ENCODE results near the gene SIX5.
A peak's percentile ranks its signal among the peaks of the same experiment; 100 is the strongest.

SIX5 gene

DNA sequence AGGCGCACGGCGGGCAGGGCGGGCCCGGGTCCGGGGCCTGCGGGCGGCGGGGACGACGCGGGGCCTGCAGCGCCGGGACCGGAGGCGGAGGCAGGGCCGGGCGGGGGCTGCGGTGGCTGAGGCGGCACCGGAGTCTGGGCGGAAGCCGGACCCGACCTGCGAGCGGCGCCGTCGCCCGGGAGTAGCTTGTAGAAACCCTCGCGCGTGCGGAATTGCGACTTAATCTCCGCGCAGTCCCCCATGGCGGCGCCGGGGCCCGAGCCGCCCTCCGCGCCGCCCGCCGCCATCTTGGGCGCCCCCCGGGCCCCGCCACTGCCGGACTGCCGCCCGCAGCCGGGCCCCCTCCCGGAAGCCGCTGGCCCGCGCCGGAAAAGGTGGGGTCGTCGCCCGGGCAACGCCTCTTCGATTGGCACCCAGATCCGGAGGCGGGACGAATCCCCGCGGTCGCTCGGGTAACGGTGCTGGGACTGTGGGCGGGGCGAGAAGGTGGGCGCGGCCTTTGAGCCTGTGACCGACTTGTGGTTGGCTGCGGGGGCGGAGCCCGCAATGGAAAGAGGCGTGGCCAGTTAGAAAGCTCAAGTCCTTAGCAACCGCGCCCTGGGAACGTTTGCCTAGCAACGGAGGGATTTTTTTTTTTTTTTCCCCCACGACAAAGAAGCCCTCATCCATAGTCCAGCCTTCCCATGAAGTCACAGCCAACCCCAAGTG lies 23.6 kb upstream of the SIX5 start, which contains the start of gene DMWD:
Gene DMWD, minus strand, starts transcription at position 376 of the 708 bp plus-strand sequence. Its CDS starts 89 bp downstream, at position 287.
- peak; percentile 99 for DNase-seq (ENCODE audit: low read depth, low spot score)

GRCh38 chr19:45791744-45792469 lies 22.9 kb upstream of the SIX5 start:
- no peak for DNase-seq (ENCODE audit: low read depth, low spot score)

- DNase-seq (ENCODE audit: low read depth, low spot score): no peak
Measured at GRCh38 chr19:45790942-45791341, 21.9 kb upstream of the SIX5 start.

DNA sequence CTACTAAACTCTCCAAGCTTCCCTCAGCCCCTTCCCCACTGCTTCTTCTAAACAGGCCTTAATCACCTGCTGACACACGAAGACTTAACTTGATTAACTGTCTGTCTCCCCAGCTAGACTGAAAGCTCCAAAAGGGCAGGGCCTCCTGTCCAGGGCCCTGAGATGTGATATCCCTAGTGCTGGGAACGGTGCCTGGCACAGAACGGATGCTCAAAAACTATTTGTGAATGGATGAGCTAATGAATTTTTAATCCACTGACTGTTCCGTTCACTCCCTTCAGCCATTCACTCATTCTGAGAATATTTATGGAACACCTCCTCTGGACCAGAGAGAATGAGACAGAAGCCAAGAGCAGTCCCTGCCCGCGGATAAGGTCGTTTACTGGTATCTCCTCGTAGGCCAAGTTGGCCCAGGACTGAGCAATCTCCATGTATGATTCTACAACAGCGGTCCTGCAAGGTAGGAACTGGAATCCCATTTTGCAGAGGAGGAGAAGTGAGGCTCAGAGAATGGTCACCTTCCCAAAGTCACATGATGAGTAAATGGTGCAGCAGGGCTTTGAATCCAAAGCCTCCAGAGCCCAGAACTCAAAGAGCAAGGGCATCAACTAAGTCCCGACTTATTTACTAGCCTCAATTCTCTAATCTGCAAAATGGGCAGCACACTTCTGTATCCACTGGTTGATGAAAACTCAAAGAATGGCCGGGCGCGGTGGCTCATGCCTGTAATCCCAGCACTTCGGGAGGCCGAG lies 20.2 kb upstream of the SIX5 start:
- DNase-seq (ENCODE audit: low read depth, low spot score): no peak

- no peak for DNase-seq (ENCODE audit: low read depth, low spot score)
Measured at GRCh38 chr19:45786533-45786894, 17.5 kb upstream of the SIX5 start.

DNA sequence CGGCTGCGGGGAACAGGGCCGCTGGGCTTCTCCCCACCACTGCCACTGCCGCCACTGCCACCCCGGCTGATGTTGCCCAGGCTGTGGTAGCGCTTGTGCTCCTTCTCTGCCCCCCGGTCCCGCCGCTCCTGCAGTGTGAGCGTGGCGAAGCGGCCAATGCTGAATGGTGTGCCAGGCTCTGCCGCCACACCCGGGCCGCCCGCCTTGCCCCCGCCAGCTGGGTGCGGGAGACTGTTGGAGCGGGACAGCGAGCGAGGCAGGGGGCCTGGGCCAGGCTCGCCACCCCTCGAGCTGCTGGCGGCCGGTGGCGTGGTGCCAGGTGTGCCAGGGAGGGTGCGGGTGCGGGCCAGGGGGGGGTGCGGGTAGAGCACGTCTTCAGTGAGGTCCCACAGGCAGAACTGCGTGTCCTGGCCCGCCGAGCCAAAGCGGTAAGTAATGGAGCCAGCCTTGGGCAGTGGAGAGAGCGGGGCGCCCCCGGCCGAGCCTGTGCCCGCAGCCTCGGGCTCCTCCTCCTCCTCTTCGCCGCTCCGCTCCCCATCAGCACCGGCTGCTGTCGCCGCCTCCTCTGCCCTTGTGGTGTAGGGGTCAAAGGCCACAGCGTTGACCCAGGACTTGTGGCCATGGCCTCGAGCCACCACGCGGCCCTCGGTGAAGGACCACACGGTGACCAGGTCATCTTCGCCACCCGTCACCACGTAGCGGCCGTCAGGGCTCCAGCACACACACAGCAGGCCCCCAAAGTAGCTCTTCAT lies 16.9 kb upstream of the SIX5 start:
- no peak for DNase-seq (ENCODE audit: low read depth, low spot score)

- DNase-seq (ENCODE audit: low read depth, low spot score): no peak
Measured at GRCh38 chr19:45785097-45785496, 16.0 kb upstream of the SIX5 start.

DNA sequence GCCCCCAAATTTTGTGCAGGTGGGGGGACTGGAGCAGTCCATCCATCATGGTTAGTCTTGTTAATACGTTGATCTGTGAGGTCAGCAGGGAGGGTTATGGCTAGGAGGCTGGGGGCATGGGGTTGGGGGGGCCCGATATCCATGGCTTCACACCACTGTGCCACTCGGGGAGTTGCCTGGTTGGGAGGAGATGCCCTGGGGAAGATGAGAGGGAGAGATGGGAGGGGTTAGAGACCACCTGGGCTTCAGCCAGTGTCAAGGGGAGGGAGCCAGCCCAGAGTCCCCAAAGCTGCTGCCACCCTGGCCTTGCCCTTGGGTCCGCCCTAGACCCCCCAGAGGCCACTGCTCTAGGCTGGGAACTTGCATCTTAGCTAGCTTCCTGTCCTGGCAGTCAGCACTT lies 15.0 kb upstream of the SIX5 start:
- DNase-seq (ENCODE audit: low read depth, low spot score): no peak

GRCh38 chr19:45782820-45783785 lies 14.1 kb upstream of the SIX5 start:
- no peak for DNase-seq (ENCODE audit: low read depth, low spot score)

- DNase-seq (ENCODE audit: low read depth, low spot score): no peak
Measured at GRCh38 chr19:45782162-45782691, 13.2 kb upstream of the SIX5 start, which contains the start of gene DMPK. TSS of gene DMPK (minus strand) at chr19:45782490. CDS start at chr19:45782352, 138 bp downstream.

- no peak for DNase-seq (ENCODE audit: low read depth, low spot score)
Measured at GRCh38 chr19:45781214-45782161, 12.4 kb upstream of the SIX5 start.

DNA sequence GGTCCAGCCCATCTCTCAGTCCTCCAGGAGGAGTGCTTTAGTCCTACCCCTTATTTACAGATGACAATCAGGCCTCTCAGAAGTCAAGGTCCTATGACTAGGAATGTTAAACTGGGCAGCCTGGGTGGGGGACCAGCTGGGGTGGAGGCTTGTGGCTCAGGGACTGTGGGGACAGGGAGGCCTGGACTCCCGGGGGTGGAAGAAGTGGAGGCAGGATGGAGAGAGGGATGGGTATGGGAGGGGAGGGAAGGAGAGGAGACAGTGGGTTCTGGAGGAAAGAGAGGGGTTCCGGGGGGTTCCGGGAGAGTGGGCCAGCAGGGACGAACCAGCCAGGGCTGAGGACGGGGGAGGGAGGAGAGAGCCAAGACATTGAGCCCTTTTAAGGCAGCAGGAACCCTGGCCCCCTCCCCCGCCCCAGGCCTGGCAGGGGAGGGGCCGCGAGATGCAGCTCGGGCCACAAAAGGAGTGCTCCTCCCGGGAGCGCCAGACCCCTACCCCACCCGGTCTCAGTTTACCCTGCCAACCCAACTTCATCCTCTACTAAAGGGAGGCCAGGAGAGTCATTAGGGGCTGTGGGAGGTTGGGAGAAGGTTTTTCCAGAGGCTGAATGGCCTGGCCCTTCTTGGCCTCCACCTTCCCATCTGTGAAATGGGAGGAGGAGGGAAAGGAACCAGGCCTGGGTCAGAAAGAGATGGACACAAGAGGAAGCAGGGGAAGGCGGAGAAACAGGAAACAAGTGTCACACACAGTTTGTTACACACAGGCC lies 11.6 kb upstream of the SIX5 start:
- no peak for DNase-seq (ENCODE audit: low read depth, low spot score)

- no peak for DNase-seq (ENCODE audit: low read depth, low spot score)
Measured at GRCh38 chr19:45780146-45780447, 11.0 kb upstream of the SIX5 start.

GRCh38 chr19:45779231-45780145 lies 10.4 kb upstream of the SIX5 start:
- peak; percentile 64 for DNase-seq (ENCODE audit: low read depth, low spot score)

- no peak for DNase-seq (ENCODE audit: low read depth, low spot score)
Measured at GRCh38 chr19:45778010-45778661, 9.1 kb upstream of the SIX5 start.

DNA sequence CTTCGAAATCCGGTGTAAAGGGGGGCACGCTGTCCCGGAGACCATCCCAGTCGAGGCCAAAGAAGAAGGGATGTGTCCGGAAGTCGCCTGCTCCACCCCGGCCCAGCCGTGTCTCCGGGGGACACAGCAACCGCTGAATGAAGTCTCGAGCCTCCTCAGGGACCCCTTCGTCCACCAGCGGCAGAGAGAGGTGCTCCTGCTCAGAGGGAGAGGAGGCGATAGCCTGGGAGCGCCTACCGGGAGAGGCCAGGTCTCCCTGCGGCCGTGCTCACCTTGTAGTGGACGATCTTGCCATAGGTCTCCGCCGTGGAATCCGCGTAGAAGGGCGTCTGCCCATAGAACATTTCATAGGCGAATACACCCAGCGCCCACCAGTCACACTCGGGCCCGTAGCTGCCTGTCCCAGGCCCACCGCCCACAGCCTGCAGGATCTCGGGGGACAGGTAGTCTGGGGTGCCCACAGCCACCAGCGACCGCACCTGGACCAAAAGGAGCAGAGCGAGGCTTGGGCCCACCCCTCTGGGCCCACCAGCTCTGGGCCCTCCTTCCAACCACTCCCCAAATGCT lies 8.4 kb upstream of the SIX5 start:
- DNase-seq (ENCODE audit: low read depth, low spot score): no peak

GRCh38 chr19:45774765-45775164 lies 5.7 kb upstream of the SIX5 start:
- no peak for DNase-seq (ENCODE audit: low read depth, low spot score)

All from activated naive CD8-positive, alpha-beta T cell treated with anti-CD3 and anti-CD28 coated beads, Interleukin-2, amount 50 U/mL, for 16 hours (primary cell).